Astrocyte of the cerebellum (primary cell): ENCODE data around the gene FLRT2.

Experiments used
- DNase-seq: peaks from one replicate; pipeline ENCODE4 v3.0.0-alpha.2; 2011; ENCODE audit warnings: low read depth
- H3K4me3 ChIP-seq: 2 replicates; pipeline ENCODE4 v1.5.1; 2011; ENCODE audit warnings: mild to moderate bottlenecking, low read depth, low read length, moderate library complexity
- in situ Hi-C: cut with HindIII; loops from 2 replicates; pipeline ENCODE4 v1.10.0; 2017; ENCODE audit warnings: low sequenced_read_pairs
- TF ChIP-seq, protein P1 (sequence below): IDR thresholded peaks from 2 replicates; pipeline ENCODE4 v1.5.1; 2012; ENCODE audit warnings: low read length, low read depth, moderate library complexity, mild to moderate bottlenecking; ENCODE audit errors: missing control alignments

FLRT2 gene

DNA sequence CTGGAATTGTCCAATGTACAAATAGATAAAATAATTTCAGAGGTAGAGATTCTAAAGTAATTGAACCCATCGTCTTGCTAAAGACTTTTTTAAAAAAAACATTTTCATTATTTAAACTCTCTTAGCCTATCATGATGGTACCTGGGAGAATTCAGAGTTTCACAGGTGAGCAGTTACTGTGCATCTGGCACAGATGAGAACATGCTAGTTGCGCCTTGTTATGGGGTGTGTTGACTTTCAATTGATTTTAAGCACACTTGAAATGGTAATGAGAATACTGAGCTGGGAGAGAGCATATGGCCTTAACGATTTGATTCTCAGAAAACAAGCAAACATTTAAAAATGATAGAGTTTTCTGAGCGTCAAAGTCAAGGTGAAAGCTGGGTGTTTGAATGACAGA, 66.6 kb downstream of the FLRT2 start:
- DNase-seq: no peak
- H3K4me3 ChIP-seq: no peak overlapping the region
- in situ Hi-C loops: no loop called here
- TF ChIP-seq, protein P1, sequence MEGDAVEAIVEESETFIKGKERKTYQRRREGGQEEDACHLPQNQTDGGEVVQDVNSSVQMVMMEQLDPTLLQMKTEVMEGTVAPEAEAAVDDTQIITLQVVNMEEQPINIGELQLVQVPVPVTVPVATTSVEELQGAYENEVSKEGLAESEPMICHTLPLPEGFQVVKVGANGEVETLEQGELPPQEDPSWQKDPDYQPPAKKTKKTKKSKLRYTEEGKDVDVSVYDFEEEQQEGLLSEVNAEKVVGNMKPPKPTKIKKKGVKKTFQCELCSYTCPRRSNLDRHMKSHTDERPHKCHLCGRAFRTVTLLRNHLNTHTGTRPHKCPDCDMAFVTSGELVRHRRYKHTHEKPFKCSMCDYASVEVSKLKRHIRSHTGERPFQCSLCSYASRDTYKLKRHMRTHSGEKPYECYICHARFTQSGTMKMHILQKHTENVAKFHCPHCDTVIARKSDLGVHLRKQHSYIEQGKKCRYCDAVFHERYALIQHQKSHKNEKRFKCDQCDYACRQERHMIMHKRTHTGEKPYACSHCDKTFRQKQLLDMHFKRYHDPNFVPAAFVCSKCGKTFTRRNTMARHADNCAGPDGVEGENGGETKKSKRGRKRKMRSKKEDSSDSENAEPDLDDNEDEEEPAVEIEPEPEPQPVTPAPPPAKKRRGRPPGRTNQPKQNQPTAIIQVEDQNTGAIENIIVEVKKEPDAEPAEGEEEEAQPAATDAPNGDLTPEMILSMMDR: no peak

DNA sequence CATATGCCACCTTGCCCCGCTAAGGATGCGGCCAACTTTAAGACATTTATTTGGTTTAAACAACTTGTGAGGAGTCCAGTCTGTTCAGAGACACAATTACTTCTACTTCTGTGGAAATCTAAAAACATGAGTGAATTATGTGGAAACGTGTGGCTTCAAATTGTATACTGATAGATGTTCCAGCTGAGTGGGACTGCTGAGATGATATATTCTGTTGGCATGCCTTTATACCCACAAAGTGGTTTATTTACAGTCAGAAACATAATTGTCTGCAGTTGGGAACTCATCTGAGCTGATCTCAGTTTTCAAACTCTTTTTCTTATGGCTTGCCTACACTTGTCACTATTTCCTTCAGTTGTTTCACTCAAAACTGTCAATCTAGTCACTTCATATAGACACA, 67.8 kb downstream of the FLRT2 start:
- in situ Hi-C loops: no loop called here
- no peak overlapping the region for H3K4me3 ChIP-seq
- DNase-seq: no peak
- TF ChIP-seq, protein P1: no peak

DNA sequence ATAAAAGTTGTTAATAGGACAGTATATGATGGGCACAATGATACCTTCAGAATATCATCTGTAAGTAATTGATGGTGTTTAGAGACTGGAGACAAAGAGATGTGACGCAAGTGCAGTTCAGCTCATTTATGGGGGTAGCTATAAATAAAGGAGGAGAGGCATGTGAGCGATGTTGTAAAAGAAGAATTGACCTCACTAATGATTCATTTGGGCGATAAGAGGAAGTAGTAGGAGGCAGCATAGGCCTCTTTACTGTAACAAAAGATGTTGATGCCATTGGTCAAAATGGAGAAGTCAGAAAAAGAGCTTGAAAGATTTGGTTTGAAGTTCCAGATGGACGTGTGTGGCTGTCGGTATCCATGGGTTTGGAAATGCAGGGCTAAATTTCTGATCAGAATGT, 70.0 kb downstream of the FLRT2 start:
- TF ChIP-seq, protein P1: no peak
- DNase-seq: no peak
- in situ Hi-C loops: no loop called here
- H3K4me3 ChIP-seq: no peak overlapping the region

GRCh38 chr14:85601246-85601645, 71.3 kb downstream of the FLRT2 start:
- no peak overlapping the region for H3K4me3 ChIP-seq
- in situ Hi-C loops: no loop called here
- TF ChIP-seq, protein P1: no peak
- DNase-seq: no peak

DNA sequence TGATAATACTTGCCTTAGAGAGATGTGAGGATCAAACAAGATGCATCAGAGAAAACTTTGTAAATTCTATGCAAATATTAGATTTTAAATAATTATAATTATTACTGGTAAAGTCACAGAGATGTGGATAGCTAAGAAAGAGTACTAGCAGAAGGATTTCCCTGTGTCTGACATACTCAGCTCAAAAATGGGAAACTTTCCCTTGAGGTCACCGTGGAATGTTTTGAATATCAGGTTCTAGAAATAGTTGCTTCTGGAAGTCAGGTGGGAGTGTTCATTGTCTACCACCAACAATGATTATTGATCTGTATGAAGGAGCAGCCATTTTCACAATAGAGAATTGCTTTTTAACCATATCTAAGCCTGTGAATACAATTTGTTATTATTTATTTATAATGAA, 71.7 kb downstream of the FLRT2 start:
- TF ChIP-seq, protein P1: no peak
- in situ Hi-C loops: no loop called here
- no peak for DNase-seq
- H3K4me3 ChIP-seq: no peak overlapping the region

- H3K4me3 ChIP-seq: no peak overlapping the region
- TF ChIP-seq, protein P1: no peak
- in situ Hi-C loops: no loop called here
- DNase-seq: no peak
Measured at GRCh38 chr14:85602345-85602744, 72.4 kb downstream of the FLRT2 start.

DNA sequence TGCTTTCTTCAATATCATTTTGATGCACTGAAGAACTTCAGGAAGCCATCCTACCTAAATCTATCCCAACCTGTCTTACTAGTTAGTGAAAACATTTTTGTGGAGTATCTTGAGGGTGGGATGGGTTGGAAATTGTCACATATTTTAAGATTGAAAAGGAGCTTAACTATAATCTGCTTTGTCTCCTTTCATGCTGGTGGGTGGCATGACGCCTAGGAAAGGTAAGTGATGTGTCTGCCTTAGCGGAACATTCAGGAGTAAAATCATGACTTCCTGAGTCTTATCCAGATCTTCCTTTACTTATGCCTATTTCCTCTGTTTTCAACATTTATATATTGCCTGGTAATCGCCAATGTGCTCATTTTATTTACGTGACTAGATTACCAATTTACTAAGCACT, 74.1 kb downstream of the FLRT2 start:
- no peak overlapping the region for H3K4me3 ChIP-seq
- no peak for DNase-seq
- in situ Hi-C loops: no loop called here
- TF ChIP-seq, protein P1: no peak
